NB4 (cell line): Measurements from ENCODE around the gene KRTAP10-8.
"Not testable (repeated sequence)": the region's sequence is repeated elsewhere in the genome, so short reads cannot be mapped to it uniquely, and the experiment has no call there.

Experiments
- DNase-seq: peaks from one replicate; pipeline ENCODE4 v3.0.0; 2010; ENCODE audit warnings: low read depth
- H3K4me3 ChIP-seq: one replicate; pipeline ENCODE4 v1.5.1; 2011; ENCODE audit warnings: mild to moderate bottlenecking, low read depth, low read length, moderate library complexity
- MYC ChIP-seq: IDR thresholded peaks from 2 replicates; pipeline ENCODE4 v1.6.1; 2011; ENCODE audit warnings: low read depth, low read length
- POLR2A ChIP-seq: IDR thresholded peaks from 2 replicates; pipeline ENCODE4 v1.6.1; 2011; ENCODE audit warnings: mild to moderate bottlenecking; ENCODE audit not compliant: insufficient read length; ENCODE audit errors: extremely low read depth
- TF ChIP-seq, protein P1 (sequence below): IDR thresholded peaks from one replicate; pipeline ENCODE4 v1.5.1; 2012; ENCODE audit warnings: low read depth, low read length
- TF ChIP-seq, protein P2 (sequence below): IDR thresholded peaks from 2 replicates; pipeline ENCODE4 v1.6.1; 2011; ENCODE audit warnings: low read depth, low read length

The KRTAP10-8 gene

DNA sequence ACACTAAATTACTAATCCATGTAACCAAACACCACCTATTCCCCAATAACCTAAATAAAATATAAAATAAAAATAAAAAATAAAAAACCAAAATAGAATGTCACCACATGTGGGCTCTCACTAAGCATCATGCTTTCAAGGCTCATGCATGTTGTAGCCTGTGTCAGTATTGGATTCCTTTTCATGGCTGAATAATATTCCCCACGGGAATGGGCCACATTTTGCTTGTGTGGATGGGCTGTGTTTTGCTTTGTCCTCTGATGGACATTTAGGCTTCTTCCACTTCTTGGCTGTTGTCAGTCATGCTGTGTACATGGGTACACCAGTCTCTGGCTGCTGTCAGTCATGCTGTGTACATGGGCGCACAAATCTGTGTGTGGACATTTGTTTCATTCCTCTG lies 22.8 kb upstream of the KRTAP10-8 start:
- no peak for DNase-seq
- TF ChIP-seq POLR2A (no peak), MYC (no peak)
- TF ChIP-seq, protein P1, sequence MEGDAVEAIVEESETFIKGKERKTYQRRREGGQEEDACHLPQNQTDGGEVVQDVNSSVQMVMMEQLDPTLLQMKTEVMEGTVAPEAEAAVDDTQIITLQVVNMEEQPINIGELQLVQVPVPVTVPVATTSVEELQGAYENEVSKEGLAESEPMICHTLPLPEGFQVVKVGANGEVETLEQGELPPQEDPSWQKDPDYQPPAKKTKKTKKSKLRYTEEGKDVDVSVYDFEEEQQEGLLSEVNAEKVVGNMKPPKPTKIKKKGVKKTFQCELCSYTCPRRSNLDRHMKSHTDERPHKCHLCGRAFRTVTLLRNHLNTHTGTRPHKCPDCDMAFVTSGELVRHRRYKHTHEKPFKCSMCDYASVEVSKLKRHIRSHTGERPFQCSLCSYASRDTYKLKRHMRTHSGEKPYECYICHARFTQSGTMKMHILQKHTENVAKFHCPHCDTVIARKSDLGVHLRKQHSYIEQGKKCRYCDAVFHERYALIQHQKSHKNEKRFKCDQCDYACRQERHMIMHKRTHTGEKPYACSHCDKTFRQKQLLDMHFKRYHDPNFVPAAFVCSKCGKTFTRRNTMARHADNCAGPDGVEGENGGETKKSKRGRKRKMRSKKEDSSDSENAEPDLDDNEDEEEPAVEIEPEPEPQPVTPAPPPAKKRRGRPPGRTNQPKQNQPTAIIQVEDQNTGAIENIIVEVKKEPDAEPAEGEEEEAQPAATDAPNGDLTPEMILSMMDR: no peak
- TF ChIP-seq, protein P2, sequence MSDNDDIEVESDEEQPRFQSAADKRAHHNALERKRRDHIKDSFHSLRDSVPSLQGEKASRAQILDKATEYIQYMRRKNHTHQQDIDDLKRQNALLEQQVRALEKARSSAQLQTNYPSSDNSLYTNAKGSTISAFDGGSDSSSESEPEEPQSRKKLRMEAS: no peak
- H3K4me3 ChIP-seq: no peak overlapping the region

DNA sequence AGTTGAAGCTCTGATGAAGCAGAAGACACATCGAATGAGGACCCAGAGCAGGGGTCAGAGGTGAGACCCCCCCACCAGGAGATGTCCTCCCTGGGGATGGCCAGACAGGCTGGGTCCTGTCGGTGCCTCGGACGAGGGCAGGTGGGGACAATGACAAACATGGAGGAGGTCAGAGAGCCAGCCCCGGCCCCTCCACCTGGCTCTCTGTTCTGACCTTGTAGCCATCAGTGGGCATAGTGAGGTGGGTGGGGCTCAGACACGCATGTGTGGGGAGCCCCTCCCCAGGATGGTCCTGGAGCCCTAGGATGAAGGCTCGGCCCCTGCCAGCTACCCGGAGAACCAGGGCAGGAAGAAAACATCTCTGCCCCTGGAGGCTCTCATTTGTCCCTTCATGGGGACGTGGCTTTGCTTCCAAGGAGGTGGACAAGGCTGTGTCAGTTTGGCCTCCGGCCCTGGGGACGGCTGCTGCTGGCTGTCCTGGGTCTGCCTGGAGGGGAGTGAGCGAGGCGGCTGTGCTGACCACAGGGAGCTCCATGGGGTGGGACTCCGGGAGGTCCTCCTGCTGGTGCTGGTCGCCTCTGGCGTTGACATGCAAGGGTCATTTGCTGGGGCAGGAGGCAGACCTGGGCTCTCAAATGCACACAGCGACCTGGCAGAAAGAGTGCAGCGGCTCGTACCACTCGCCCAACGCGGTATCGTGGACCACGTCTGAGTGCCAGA lies 22.1 kb upstream of the KRTAP10-8 start:
- DNase-seq: no peak
- TF ChIP-seq MYC (no peak), POLR2A (no peak)
- TF ChIP-seq, protein P2: no peak
- TF ChIP-seq, protein P1: no peak
- no peak overlapping the region for H3K4me3 ChIP-seq

DNA sequence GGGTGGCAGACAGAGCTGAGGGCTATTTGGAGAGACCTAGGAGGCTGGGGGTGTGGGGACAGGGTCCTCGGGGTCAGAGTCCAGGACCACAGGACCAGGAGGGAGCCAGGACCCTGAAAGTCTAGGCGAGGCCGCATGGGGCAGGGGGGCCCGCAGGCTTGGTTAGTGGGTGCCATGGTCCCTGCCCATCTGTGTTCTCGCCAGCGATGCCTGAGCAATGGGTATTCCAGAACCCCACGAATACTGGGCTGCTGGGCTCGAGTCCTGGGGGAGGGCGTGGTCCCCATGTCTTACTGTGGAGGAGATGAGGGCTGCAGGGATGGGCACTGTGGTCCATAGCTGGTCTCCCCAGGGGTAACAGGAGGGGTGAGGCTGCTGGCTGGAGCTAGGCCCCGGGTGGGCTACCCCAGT lies 21.6 kb upstream of the KRTAP10-8 start:
- TF ChIP-seq MYC (no peak), POLR2A (no peak)
- TF ChIP-seq, protein P2: no peak
- TF ChIP-seq, protein P1: no peak
- no peak overlapping the region for H3K4me3 ChIP-seq
- DNase-seq: no peak

DNA sequence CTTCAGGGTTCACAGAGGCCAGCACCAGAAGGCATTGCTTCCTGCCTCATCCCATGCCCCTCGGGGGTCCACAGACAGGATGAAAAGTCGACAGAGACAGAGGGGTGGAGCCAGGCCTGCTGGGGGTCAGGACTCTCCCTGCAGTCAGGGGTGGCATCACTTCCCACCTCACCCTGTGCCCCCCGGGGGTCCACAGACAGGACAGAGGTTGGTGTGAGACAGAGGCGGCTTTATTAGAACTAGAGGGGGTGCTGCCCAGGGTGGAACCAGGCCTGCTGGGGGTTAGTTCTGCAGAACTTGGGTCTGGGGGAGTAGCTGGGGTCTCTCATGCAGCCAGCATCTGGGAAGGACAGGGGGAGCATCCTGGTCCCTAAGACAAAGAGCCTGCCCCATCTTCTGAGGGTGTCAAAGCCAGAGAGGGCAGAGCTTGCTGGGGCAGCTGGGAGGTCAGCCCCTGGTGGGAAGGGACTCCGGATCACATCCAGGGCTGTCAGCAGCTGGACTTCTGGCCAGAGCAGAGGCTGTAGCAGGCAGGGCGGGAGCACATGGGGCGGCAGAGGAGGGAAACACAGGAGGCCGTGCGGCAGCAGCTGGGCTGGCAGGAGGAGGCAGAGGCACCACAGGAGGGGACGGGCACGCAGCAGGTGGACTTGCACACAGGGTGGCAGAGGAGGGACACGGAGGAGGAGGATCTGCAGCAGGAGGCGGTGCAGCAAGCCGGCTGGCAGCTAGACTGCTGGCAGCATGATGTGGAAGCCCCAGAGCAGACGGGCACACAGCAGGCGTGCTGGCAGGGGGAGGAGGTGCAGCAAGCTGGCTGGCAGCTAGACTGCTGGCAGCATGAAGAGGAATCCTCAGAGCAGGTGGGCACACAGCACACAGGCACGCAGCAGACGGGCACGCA lies 20.7 kb upstream of the KRTAP10-8 start:
- not testable (repeated sequence) for H3K4me3 ChIP-seq, DNase-seq

DNA sequence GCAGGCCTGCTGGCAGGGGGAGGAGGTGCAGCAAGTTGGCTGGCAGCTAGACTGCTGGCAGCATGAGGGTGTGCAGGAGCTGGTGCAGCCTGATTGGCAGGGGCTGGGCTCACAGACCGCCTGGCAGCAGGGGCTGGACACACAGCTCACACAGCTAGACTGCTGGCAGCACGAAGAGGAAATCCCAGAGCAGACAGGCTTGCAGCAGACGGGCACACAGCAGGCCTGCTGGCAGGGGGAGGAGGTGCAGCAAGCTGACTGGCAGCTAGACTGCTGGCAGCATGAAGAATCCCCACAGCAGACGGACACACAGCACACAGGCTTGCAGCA lies 20.1 kb upstream of the KRTAP10-8 start:
- not testable (repeated sequence) for H3K4me3 ChIP-seq, DNase-seq

DNA sequence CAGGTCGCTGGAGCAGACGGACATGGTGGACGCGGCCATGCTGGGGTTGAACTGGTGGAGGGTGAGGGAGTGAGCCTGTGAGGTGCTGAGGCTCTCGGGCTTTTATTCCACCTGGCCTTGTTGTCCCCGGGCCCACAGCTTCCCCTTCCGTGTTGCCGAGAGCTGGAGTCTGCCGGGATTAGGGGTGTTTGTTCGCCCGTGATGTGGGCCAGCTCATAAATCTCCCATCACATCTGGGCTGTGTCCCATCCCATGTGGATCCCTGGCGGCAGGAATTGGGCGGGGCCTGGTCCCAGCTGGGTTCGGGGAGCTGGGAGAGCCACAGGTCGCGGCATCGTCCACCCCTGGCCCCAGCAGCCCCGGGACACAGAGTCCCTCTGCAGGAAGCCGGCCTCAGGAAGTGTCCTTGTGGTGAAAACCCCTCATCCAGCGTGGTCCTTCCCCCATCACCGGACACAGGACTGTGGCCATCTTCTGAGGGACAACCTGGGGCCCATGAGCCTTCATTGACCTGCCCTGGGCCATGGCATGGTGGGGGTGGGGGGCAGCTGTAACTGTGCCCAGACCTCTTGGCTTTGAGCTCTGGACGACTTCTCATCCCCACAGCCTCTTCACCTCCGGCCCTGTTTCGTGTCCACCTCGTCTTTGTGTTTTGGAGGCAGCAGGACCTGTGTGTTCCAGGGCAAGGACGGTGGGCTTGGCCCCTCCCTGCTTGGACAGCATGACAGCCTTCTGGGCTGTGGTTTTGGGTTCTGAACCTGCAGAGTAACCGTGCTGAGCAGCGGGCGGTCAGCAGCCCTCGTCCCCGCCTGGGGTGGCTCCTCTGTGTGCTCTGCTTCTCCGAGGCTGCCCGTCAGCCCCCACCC lies 19.2 kb upstream of the KRTAP10-8 start, which contains the start of gene KRTAP10-6:
KRTAP10-6 (minus strand) TSS at position 60 of the 866 bp plus-strand sequence; CDS start at position 39, 21 bp downstream.
- no peak within 1 kb of the TSS for H3K4me3 ChIP-seq
- TF ChIP-seq MYC: no peak
- TF ChIP-seq, protein P1: no peak
- TF ChIP-seq, protein P2: no peak
- TF ChIP-seq POLR2A: no peak
- no peak for DNase-seq
